Erythroblast (primary cell): ENCODE results near the gene LMF2.
"Not testable (repeated sequence)": the region's sequence is repeated elsewhere in the genome, so short reads cannot be mapped to it uniquely, and the experiment has no call there.

Source experiments
- DNase-seq, 2 experiments: peaks; one replicate each; lab custom pipeline; 2025; lab: John Stamatoyannopoulos, UW
- GATA1 ChIP-seq: IDR thresholded peaks from 2 replicates; pipeline ENCODE4 v1.6.1; 2011; ENCODE audit warnings: low read depth, mild to moderate bottlenecking, control low read depth, low read length, moderate library complexity
- POLR2A ChIP-seq: IDR thresholded peaks from 2 replicates; pipeline ENCODE4 v1.6.1; 2011; ENCODE audit warnings: mild to moderate bottlenecking, low read length

LMF2 gene

DNA sequence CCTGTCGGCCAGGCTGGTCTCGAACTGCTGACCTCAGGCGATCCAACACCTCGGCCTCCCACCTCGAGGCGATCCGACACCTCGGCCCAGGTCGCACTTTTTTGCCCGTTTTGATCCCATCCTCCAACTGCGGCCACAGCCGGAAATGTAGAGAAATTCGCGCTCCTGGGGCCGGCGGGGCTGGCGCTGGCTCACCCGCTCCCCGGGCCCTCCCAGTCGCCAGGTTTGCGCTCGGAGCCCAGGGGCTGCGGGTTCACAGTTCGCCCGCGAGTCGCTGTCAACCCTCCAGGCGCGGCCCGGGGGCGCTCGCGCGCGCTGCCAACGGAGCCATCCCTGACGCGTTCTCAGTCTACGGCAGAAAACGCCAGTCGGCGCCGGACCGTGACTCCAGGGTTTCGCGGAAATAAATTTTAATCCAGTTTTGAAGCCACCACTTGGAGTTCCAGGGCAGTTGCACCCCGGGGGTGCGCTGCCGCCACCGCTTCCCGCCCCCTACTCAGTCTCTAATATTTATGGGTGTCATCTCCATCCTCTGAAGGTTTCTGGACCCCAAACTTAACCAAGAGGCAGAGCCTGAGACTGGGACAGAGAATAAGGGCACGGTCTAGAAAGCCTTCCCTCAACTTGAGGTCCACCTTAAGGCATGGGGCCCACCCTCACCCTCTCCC lies 36.7 kb upstream of the LMF2 start:
- peak; percentile 69 to 81 for DNase-seq
- TF ChIP-seq GATA1 = no peak
- TF ChIP-seq POLR2A = no peak

DNA sequence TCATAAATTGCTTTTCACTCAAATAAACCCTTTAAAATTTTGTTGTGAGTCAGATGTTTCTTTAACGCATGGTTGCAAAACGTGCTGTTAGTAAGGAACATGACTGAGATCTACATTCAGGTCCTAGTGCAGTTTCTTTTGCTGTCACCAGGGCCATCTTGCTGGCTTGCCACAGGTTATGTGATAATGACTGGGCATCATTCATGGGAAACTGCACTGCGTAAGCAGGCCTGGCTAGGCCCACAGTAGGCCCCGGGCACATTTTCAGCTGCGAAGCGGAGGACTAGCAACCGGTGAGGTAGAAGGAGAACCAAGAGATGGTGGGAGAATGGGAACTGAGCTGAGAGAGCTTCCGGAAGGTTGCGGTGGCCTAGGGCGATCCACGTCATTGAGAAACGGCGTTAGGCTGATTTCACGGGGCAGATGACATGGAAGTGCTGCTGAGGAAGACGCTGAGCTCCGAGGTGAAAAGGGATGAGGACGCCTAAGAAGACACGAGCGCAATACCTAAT lies 35.0 kb upstream of the LMF2 start:
- DNase-seq = no peak
- TF ChIP-seq POLR2A (no peak), GATA1 (no peak)

DNA sequence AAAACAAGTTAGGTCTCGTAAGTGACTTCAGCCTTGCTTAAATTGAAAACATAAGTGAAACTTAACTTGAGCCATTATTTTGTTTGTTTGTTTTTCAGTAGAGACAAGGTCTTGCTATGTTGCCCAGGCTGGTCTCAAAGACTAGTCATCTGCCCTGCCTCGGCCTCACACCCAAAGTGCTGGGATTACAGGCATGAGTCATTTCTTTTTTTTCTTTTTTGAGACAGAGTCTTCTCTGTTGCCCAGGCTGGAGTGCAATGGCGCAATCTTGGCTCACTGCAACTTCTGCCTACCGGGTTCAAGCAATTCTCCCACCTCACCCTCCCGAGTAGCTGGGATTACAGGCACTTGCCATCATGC lies 34.1 kb upstream of the LMF2 start:
- peak in 1 of 2 experiments; percentile 68 for DNase-seq

DNA sequence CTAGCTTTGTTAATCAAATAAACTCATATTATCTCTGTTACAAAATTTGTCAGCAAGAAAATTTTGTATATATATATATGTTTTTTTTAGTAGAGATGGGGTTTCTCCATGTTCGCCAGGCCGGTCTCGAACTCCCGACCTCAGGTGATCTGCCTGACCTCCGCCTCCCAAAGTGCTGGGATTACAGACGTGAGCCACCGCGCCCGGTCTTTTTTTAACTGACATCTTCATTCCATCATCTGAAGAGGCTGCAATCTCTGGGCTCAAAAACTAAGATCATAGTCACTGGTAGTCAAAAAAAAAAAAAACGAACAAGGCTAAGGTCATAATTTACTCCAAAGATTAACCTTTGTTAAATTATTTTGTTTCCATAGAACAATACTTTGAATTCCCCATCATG lies 32.9 kb upstream of the LMF2 start:
- no peak for DNase-seq
- TF ChIP-seq GATA1 (no peak), POLR2A (no peak)

DNA sequence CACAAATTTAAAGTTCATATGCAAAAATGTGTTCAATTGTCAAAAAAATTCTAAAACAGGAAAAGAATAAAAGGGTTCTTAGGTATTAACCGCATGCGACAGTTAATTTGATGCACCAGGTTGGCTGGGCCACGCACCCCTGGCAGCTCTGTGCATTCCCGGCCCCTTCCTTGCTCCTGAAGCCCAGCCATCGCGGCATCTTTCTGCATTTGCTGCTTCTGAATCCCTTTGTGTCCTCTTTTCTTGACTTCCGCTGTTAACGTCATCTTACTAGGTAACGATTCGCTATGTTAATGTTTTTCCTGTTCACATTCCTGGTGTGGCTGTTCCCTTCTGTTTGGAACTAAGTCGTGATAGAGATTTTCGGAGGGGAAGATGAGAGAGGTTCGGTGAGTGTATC lies 30.3 kb upstream of the LMF2 start:
- TF ChIP-seq POLR2A (no peak), GATA1 (no peak)
- DNase-seq = no peak

DNA sequence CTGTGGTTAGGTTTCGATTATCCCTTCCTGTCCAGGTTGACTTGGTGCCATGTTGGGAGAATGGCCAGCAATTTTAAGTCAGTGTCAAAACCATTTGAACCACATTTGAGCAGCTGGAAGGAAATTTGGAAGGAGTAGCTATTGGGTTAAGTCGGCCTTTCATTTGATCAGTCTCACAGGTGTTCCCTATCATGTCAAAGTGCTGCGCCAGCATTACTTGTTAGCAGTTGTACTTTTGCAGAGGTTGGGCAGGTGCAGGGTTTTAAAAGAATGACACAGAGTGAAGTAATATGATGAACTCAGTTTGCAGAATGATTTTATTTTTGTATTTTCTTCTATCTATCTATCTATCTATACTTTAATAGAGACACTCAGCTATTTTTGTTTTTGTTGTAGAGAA lies 28.7 kb upstream of the LMF2 start:
- TF ChIP-seq POLR2A = no peak
- no peak for TF ChIP-seq GATA1

DNA sequence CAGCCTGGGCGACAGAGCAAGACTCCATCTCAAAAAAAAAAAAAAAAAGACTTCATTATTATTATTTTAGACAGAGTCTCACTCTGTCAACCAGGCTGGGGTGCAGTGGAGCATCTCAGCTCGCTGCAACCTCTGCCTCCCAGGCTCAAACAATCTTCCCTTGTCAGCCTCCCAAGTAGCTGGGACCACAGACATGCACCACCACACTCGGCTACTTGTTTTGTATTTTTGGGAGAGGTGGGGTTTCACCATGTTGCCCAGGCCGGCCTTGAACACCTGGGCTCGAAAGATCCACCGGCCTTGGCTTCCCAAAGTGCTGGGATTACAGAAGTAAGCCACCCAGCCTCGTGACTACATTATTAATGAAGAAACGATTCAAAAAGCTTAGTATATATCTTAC lies 27.6 kb upstream of the LMF2 start:
- no peak for DNase-seq
- TF ChIP-seq GATA1 (no peak), POLR2A (no peak)

More for the DNA sequence above, 28.7 kb upstream of the LMF2 start:
- no peak for DNase-seq

DNA sequence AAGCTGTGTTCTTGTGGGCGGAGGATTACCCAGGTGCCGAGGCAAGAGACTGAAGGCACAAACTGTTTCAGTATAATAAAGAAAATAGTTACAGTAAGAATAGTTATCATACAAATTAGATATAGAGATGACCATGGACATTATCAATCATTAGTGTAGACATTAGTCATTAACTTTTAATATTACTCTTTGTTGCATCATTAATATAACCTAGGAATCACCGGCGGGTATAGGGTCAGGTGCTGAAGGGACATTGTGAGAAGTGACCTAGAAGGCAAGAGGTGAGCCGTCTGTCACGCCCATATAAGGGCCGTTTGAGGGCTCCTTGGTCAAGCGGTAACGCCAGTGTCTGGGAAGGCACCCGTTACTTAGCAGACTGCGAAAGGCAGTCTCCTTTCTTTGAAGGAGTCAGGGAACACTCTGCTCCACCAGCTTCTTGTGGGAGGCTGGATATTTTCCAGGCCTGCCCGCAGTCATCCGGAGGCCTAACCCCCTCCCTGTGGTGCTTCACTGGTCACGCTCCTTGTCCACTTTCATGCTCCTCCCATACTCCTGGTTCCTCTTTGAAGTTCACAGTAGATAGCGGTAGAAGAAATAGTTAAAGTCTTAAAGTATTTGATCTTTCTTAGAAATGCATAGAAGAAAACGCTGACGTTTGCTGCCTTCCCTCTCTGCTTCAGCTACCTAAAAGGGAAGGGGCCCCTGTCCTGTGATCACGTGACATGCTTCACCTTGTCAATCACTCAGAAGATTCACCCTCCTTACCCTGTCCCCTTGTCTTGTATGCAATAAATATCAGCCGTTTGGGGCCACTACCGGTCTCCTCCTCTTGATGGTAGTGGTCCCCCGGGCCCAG lies 26.6 kb upstream of the LMF2 start:
- not testable (repeated sequence) for DNase-seq

DNA sequence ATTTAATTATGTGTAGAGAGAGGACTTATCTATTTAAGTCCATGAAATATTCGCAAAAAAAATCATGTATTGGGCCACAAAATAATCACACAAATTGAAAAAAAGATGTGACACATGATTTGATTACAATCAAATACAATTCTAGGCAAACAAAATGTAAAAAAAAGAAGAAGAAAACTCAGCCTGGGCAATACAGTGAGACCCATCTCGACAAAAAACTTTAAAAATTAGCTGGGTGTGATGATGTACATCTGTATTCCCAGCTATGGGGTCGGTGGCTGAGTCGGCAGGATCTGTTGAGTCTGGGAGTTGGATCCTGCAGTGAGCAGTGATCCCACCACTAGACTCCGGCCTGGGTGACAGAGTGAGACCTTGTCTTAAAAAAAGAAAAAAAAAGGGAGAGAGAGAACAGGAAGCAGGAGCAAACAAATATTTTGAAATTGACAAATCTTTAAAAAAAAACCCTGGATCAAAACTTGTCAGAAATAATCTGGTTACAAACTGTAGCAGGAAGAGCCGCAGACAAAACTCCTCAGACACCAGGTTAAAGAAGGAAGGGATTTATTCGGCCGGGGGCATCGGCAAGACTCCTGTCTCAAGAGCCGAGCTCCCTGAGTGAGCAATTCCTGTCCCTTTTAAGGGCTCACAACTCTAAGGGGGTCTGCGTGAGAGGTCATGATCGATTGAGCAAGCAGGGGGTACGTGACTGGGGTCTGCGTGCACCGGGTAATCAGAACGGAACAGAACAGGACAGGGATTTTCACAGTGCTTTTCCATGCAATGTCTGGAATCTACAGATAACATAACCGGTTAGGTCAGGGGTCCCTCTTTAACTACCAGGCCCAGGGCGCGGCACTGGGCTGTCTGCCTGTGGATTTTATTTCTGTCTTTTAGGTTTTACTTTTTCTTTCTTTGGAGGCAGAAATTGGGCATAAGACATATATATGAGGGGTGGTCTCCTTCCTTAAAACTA lies 25.6 kb upstream of the LMF2 start:
- peak in 1 of 2 experiments; percentile 23 for DNase-seq

DNA sequence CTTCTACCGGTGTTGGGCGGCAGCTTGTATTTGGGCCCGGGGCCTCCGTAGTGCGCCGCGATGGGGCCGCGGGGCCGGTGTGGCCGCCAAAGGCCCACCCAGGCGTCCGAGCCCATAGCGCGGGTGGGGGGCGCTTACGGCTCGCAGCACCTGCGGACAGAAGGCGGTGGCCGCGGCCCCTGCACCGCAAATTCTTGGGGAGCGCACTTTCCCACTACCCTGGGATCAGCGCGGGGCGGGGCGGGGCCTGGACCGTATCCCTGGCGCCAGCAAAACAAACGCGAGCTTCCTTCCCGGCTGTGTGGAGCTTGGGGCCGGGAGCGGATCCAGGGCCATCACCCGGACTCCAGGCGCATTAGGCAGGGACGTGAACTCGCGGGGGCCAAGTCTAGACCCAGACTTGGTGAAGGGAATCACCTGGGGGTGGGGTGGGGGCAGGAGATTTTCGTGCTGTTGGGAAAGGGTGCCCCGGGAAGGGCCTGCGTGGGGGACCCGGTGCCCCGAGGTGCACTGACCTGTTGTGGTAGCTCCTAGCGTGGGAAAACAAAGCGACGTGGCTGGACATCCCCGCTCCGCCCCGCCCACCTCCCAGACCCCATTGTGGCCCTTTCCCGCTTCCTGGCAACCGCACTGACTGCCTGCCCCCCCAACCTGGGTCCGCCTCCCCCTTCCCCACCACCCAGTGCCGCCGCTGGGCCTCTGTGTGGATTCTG lies 24.6 kb upstream of the LMF2 start:
- TF ChIP-seq GATA1 = no peak
- no peak for TF ChIP-seq POLR2A
- no peak for DNase-seq

More for the DNA sequence above, 25.6 kb upstream of the LMF2 start:
- TF ChIP-seq GATA1 = no peak
- no peak for TF ChIP-seq POLR2A

DNA sequence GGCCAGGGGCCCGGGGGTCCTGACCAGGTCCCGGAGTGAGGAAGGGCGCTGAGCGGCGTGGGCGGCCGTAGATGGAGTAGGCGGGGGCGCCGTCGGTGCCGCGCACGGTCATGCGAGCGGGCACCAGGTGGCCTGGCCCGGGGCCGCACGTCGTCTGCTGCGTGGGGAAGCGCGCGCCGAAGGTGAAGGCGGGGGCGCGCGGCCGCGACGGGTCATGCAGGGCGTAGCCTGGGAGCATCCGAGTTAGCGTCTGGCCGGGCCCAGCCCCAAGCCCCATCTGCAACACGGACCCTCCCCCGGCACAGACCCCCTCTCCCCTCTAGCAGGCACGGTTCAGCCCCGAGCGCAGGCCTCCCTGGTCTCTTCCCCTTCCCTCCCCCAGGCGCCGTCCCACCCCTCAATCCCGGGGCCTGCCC lies 24.1 kb upstream of the LMF2 start:
- DNase-seq = peak; percentile 28 to 46
- TF ChIP-seq POLR2A = no peak
- no peak for TF ChIP-seq GATA1

DNA sequence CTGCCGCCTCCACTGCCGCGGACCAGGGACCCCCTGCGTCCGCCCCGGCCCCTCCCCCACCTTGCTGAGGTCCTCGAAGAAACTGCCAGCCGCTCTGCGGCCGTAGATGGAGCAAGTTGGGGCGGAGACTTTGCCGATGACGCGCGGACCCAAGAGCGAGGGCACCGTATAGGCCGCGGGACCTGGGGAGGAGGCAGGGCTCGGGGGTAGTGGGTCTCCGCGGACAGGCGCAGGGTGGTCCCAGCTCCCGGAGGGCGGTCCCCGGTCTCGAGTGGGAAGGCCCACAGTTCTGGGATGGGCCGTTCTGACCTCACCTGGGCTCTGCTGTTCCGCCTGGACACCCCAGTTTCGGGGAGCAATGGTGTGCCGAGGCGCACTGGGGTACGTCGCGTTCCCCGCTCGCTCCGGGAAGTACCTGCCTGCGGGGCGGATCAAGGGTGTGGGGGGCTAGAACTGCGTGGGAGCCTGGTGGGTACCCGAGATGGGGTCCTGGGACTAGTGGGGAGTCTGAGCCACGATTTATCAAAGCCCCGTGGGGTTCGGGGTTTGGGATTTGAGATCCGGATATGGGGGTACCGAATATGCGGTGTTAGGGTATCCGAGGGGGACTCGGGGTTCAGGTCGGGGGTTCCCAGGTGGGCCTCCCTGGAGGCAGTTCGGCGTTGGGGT lies 23.5 kb upstream of the LMF2 start:
- DNase-seq = peak; percentile 71 to 77
- TF ChIP-seq GATA1 (no peak), POLR2A (peak; percentile 36)

DNA sequence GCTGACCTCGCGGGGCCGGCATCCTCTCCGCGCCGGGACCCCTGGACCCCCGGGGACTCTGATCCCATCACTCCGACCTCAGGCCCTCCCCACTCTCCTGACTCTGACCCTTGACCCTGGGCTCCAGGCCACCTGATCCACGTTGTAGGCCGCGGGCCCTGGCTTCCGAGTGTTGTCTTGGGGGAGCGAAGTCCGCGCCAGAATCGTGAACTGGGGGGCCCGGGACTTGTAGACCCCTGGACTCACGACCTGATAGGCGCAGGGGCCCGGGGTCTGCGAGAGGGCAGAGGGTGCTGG lies 23.0 kb upstream of the LMF2 start:
- TF ChIP-seq POLR2A (no peak), GATA1 (no peak)
- DNase-seq = no peak
